ENCODE measurements around the gene CAMKK1.

- TF ChIP-seq NFIC (IDR thresholded peaks at IDR 0.05; ENCODE audit: borderline replicate concordance) (no peak), GABPA (IDR thresholded peaks at IDR 0.05; ENCODE audit: low read depth) (no peak), RXRA (IDR thresholded peaks at IDR 0.05; ENCODE audit: borderline replicate concordance, low read depth) (no peak), CTCF (IDR thresholded peaks at IDR 0.05) (no peak), EP300 (IDR thresholded peaks at IDR 0.05; ENCODE audit: borderline replicate concordance in 1 of 2, low read depth in 1 of 2, low read length in 1 of 2) (no peak; a peak in 1 of 4 replicates), YY1 (IDR thresholded peaks at IDR 0.05; ENCODE audit: low read depth) (no peak), FOSL2 (IDR thresholded peaks at IDR 0.05; ENCODE audit: borderline replicate concordance, low read depth) (no peak)
- TF ChIP-seq, protein P1, sequence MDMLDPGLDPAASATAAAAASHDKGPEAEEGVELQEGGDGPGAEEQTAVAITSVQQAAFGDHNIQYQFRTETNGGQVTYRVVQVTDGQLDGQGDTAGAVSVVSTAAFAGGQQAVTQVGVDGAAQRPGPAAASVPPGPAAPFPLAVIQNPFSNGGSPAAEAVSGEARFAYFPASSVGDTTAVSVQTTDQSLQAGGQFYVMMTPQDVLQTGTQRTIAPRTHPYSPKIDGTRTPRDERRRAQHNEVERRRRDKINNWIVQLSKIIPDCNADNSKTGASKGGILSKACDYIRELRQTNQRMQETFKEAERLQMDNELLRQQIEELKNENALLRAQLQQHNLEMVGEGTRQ (IDR thresholded peaks at IDR 0.05; ENCODE audit: borderline replicate concordance, low read depth, low read length) = no peak
- TF ChIP-seq, protein P2, sequence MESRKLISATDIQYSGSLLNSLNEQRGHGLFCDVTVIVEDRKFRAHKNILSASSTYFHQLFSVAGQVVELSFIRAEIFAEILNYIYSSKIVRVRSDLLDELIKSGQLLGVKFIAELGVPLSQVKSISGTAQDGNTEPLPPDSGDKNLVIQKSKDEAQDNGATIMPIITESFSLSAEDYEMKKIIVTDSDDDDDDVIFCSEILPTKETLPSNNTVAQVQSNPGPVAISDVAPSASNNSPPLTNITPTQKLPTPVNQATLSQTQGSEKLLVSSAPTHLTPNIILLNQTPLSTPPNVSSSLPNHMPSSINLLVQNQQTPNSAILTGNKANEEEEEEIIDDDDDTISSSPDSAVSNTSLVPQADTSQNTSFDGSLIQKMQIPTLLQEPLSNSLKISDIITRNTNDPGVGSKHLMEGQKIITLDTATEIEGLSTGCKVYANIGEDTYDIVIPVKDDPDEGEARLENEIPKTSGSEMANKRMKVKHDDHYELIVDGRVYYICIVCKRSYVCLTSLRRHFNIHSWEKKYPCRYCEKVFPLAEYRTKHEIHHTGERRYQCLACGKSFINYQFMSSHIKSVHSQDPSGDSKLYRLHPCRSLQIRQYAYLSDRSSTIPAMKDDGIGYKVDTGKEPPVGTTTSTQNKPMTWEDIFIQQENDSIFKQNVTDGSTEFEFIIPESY (IDR thresholded peaks at IDR 0.05; ENCODE audit: borderline replicate concordance, low read depth) = no peak
Observed at GRCh38 chr17:3879186-3879585, 13.7 kb downstream of the CAMKK1 start.
